Glomerular visceral epithelial cell (primary cell): ENCODE results near the gene SAP30BP.
"Not testable (repeated sequence)": the region's sequence is repeated elsewhere in the genome, so short reads cannot be mapped to it uniquely, and the experiment has no call there.

Source experiments
- DNase-seq: peaks from one replicate; pipeline ENCODE4 v3.0.0-alpha.2; 2016; ENCODE audit errors: extremely low spot score

The SAP30BP gene

GRCh38 chr17:75633486-75634375 lies 33.4 kb upstream of the SAP30BP start:
- peak; percentile 90 for DNase-seq

GRCh38 chr17:75634376-75634740 lies 32.8 kb upstream of the SAP30BP start:
- DNase-seq = no peak

GRCh38 chr17:75634754-75635609 lies 32.2 kb upstream of the SAP30BP start:
- DNase-seq = no peak

- no peak for DNase-seq
These were observed 31.4 kb upstream of the SAP30BP start for GRCh38 chr17:75635610-75636202.

- DNase-seq = no peak
These were observed 30.6 kb upstream of the SAP30BP start for GRCh38 chr17:75636381-75637142.

GRCh38 chr17:75637143-75637538 lies 30.0 kb upstream of the SAP30BP start:
- DNase-seq = no peak

- DNase-seq = no peak
These were observed 29.6 kb upstream of the SAP30BP start for GRCh38 chr17:75637551-75637950.

GRCh38 chr17:75638039-75638438 lies 29.1 kb upstream of the SAP30BP start:
- DNase-seq = not testable (repeated sequence)

GRCh38 chr17:75638893-75639292 lies 28.2 kb upstream of the SAP30BP start:
- no peak for DNase-seq

GRCh38 chr17:75639327-75639726 lies 27.8 kb upstream of the SAP30BP start:
- DNase-seq = no peak

GRCh38 chr17:75639771-75640555 lies 27.2 kb upstream of the SAP30BP start:
- no peak for DNase-seq

- DNase-seq = no peak
These were observed 26.5 kb upstream of the SAP30BP start for GRCh38 chr17:75640556-75641119.

- peak; percentile 47 for DNase-seq
These were observed 25.8 kb upstream of the SAP30BP start for GRCh38 chr17:75641343-75641742.

GRCh38 chr17:75642182-75642783 lies 24.9 kb upstream of the SAP30BP start:
- DNase-seq = no peak

GRCh38 chr17:75642784-75643642 lies 24.1 kb upstream of the SAP30BP start:
- DNase-seq = no peak

- DNase-seq = no peak
These were observed 23.5 kb upstream of the SAP30BP start for GRCh38 chr17:75643643-75644017.

- peak; percentile 85 for DNase-seq
These were observed 21.6 kb upstream of the SAP30BP start for GRCh38 chr17:75645501-75645888.

- DNase-seq = peak; percentile 96
These were observed 21.1 kb upstream of the SAP30BP start for GRCh38 chr17:75645889-75646637.

GRCh38 chr17:75646638-75646992 lies 20.5 kb upstream of the SAP30BP start:
- no peak for DNase-seq
